Measurements from ENCODE around the gene CFAP97D2. TPM values are rescaled to one million over a fixed set of nuclear protein-coding genes. Genes with fewer than 3 reads are reported as not detected.
"Not testable (repeated sequence)": the region's sequence is repeated elsewhere in the genome, so short reads cannot be mapped to it uniquely, and the experiment has no call there.

Gene CFAP97D2
- total RNA-seq, 2 experiments from 2014 or later = not detected

- Mint-ChIP-seq H3K4me1 (peaks cover 48% of the 10 kb centered on the region), H3K4me3 (no peak overlapping the region), H3K36me3 (ENCODE audit: low read depth) (peaks cover 3% of the 10 kb centered on the region), H3K27ac (no peak overlapping the region), H3K27me3 (no peaks in the 10 kb centered on the region), H3K9me3 (peaks cover 8% of the 10 kb centered on the region)
- ChIA-PET POLR2A (no interaction called here), CTCF (interaction anchor here (0.6 to 1.9 kb wide), 4 partner anchors 12 to 341 kb away, joined by 3 to 6 read pairs (median 4); no protein-coding TSS in a partner anchor)
- DNase-seq = no peak
Observed at GRCh38 chr13:114166381-114167131, 12.5 kb upstream of the CFAP97D2 start.

GRCh38 chr13:114167426-114167825 is 11.6 kb upstream of the CFAP97D2 start:
- no peak overlapping the region for H3K4me3 Mint-ChIP-seq
- CTCF ChIA-PET = interaction anchor here (1.0 to 1.9 kb wide), 3 partner anchors 13 to 57 kb away, joined by 3 to 6 read pairs (median 4); no protein-coding TSS in a partner anchor
- H3K4me1 Mint-ChIP-seq = peaks cover 40% of the 10 kb centered on the region
- H3K9me3 Mint-ChIP-seq = peaks cover 15% of the 10 kb centered on the region
- no peaks in the 10 kb centered on the region for H3K27me3 Mint-ChIP-seq
- H3K27ac Mint-ChIP-seq = no peak overlapping the region
- DNase-seq = no peak
- peaks cover 5% of the 10 kb centered on the region for H3K36me3 Mint-ChIP-seq (ENCODE audit: low read depth)
- POLR2A ChIA-PET = no interaction called here

- POLR2A ChIA-PET = no interaction called here
- no peaks in the 10 kb centered on the region for H3K27me3 Mint-ChIP-seq
Observed at GRCh38 chr13:114167885-114168284, 11.2 kb upstream of the CFAP97D2 start.

GRCh38 chr13:114173272-114173671 is 5.8 kb upstream of the CFAP97D2 start:
- H3K27me3 Mint-ChIP-seq = no peaks in the 10 kb centered on the region
- peaks cover 33% of the 10 kb centered on the region for H3K9me3 Mint-ChIP-seq
- H3K4me3 Mint-ChIP-seq = no peak overlapping the region
- peaks cover 24% of the 10 kb centered on the region for H3K36me3 Mint-ChIP-seq (ENCODE audit: low read depth)
- ChIA-PET POLR2A (no interaction called here), CTCF (no interaction called here)
- no peak for DNase-seq
- no peak overlapping the region for H3K27ac Mint-ChIP-seq
- H3K4me1 Mint-ChIP-seq = peaks cover 10% of the 10 kb centered on the region

More at GRCh38 chr13:114167885-114168284, 11.2 kb upstream of the CFAP97D2 start:
- H3K9me3 Mint-ChIP-seq = peaks cover 19% of the 10 kb centered on the region
- DNase-seq = no peak
- CTCF ChIA-PET = interaction anchor here (1.9 kb wide), 1 partner anchor 20 kb away, joined by 6 read pairs; no protein-coding TSS in a partner anchor
- peaks cover 36% of the 10 kb centered on the region for H3K4me1 Mint-ChIP-seq
- peaks cover 8% of the 10 kb centered on the region for H3K36me3 Mint-ChIP-seq (ENCODE audit: low read depth)
- no peak overlapping the region for H3K4me3 Mint-ChIP-seq
- no peak overlapping the region for H3K27ac Mint-ChIP-seq

GRCh38 chr13:114173745-114174144 is 5.3 kb upstream of the CFAP97D2 start:
- no peak overlapping the region for H3K4me3 Mint-ChIP-seq
- peaks cover 32% of the 10 kb centered on the region for H3K9me3 Mint-ChIP-seq
- ChIA-PET CTCF (interaction anchor here (0.6 to 1.0 kb wide), 2 partner anchors 10 to 26 kb away, joined by 3 read pairs; no protein-coding TSS in a partner anchor), POLR2A (no interaction called here)
- peaks cover 3% of the 10 kb centered on the region for H3K27me3 Mint-ChIP-seq
- no peak overlapping the region for H3K27ac Mint-ChIP-seq
- H3K36me3 Mint-ChIP-seq (ENCODE audit: low read depth) = peaks cover 24% of the 10 kb centered on the region
- peaks cover 14% of the 10 kb centered on the region for H3K4me1 Mint-ChIP-seq
- no peak for DNase-seq

GRCh38 chr13:114174529-114174961 is 4.5 kb upstream of the CFAP97D2 start:
- DNase-seq = no peak
- POLR2A ChIA-PET = no interaction called here
- H3K27me3 Mint-ChIP-seq = peaks cover 7% of the 10 kb centered on the region
- no peak overlapping the region for H3K27ac Mint-ChIP-seq
- CTCF ChIA-PET = interaction anchor here (0.6 to 1.0 kb wide), 3 partner anchors 11 to 26 kb away, joined by 3 read pairs; no protein-coding TSS in a partner anchor
- H3K4me1 Mint-ChIP-seq = peaks cover 14% of the 10 kb centered on the region
- H3K36me3 Mint-ChIP-seq (ENCODE audit: low read depth) = peaks cover 21% of the 10 kb centered on the region
- H3K4me3 Mint-ChIP-seq = no peak overlapping the region
- peaks cover 28% of the 10 kb centered on the region for H3K9me3 Mint-ChIP-seq

GRCh38 chr13:114176359-114176902 is 2.6 kb upstream of the CFAP97D2 start:
- CTCF ChIA-PET = interaction anchor here (1.2 kb wide), 1 partner anchor 12 kb away, joined by 3 read pairs; no protein-coding TSS in a partner anchor
- POLR2A ChIA-PET, H3K4me3 Mint-ChIP-seq, DNase-seq, H3K27me3 Mint-ChIP-seq: not testable (repeated sequence)
- Mint-ChIP-seq H3K4me1 (peaks cover 17% of the 10 kb centered on the region), H3K9me3 (peaks cover 28% of the 10 kb centered on the region), H3K27ac (peak overlapping the region; percentile 65), H3K36me3 (ENCODE audit: low read depth) (peaks cover 21% of the 10 kb centered on the region)

- peaks cover 19% of the 10 kb centered on the region for H3K36me3 Mint-ChIP-seq (ENCODE audit: low read depth)
- POLR2A ChIA-PET = no interaction called here
- no peak for DNase-seq
- peaks cover 10% of the 10 kb centered on the region for H3K27me3 Mint-ChIP-seq
- H3K27ac Mint-ChIP-seq = no peak overlapping the region
- H3K9me3 Mint-ChIP-seq = peaks cover 21% of the 10 kb centered on the region
- no peak overlapping the region for H3K4me3 Mint-ChIP-seq
- H3K4me1 Mint-ChIP-seq = peaks cover 17% of the 10 kb centered on the region
- CTCF ChIA-PET = interaction anchor here (1.1 to 1.2 kb wide), 2 partner anchors 9 to 29 kb away, joined by 3 to 4 read pairs; no protein-coding TSS in a partner anchor
Observed at GRCh38 chr13:114177245-114178010, 1.6 kb upstream of the CFAP97D2 start.

GRCh38 chr13:114185182-114185971 is 6.3 kb downstream of the CFAP97D2 start:
- H3K4me3 Mint-ChIP-seq = no peak overlapping the region
- POLR2A ChIA-PET = no interaction called here
- peaks cover 14% of the 10 kb centered on the region for H3K27me3 Mint-ChIP-seq
- peaks cover 5% of the 10 kb centered on the region for H3K36me3 Mint-ChIP-seq (ENCODE audit: low read depth)
- H3K4me1 Mint-ChIP-seq = peaks cover 2% of the 10 kb centered on the region
- no peak overlapping the region for H3K27ac Mint-ChIP-seq
- no peak for DNase-seq
- CTCF ChIA-PET = interaction anchor here (1.0 to 1.8 kb wide), 2 partner anchors 10 to 11 kb away, joined by 3 to 4 read pairs; no protein-coding TSS in a partner anchor
- H3K9me3 Mint-ChIP-seq = peaks cover 29% of the 10 kb centered on the region

- Mint-ChIP-seq H3K36me3 (ENCODE audit: low read depth) (peaks cover 9% of the 10 kb centered on the region), H3K27me3 (peaks cover 20% of the 10 kb centered on the region), H3K27ac (peak overlapping the region; percentile 68), H3K9me3 (peaks cover 11% of the 10 kb centered on the region), H3K4me3 (no peak overlapping the region), H3K4me1 (peaks cover 13% of the 10 kb centered on the region)
- DNase-seq = peak; percentile 13
- CTCF ChIA-PET = interaction anchor here (0.6 to 1.7 kb wide), 4 partner anchors 25 to 68 kb away, joined by 3 to 6 read pairs (median 3); no protein-coding TSS in a partner anchor
- POLR2A ChIA-PET = no interaction called here
Observed at GRCh38 chr13:114194853-114195252, 15.8 kb downstream of the CFAP97D2 start.

GRCh38 chr13:114196629-114197028 is 17.6 kb downstream of the CFAP97D2 start:
- H3K9me3 Mint-ChIP-seq = peaks cover 3% of the 10 kb centered on the region
- no peak overlapping the region for H3K27ac Mint-ChIP-seq
- DNase-seq = no peak
- H3K4me3 Mint-ChIP-seq = no peak overlapping the region
- peaks cover 5% of the 10 kb centered on the region for H3K36me3 Mint-ChIP-seq (ENCODE audit: low read depth)
- ChIA-PET CTCF (interaction anchor here (1.0 to 1.7 kb wide), 4 partner anchors 9 to 34 kb away, joined by 3 to 6 read pairs (median 4); no protein-coding TSS in a partner anchor), POLR2A (no interaction called here)
- peaks cover 13% of the 10 kb centered on the region for H3K4me1 Mint-ChIP-seq
- H3K27me3 Mint-ChIP-seq = peaks cover 8% of the 10 kb centered on the region

- no peak for DNase-seq
- Mint-ChIP-seq H3K27me3 (peaks cover 3% of the 10 kb centered on the region), H3K9me3 (peaks cover 3% of the 10 kb centered on the region), H3K4me3 (no peak overlapping the region), H3K36me3 (ENCODE audit: low read depth) (peaks cover 7% of the 10 kb centered on the region), H3K4me1 (peaks cover 25% of the 10 kb centered on the region), H3K27ac (no peak overlapping the region)
- CTCF ChIA-PET = no interaction called here
- POLR2A ChIA-PET = no interaction called here
Observed at GRCh38 chr13:114198556-114198955, 19.5 kb downstream of the CFAP97D2 start.
